Cardiac fibroblast (primary cell): ENCODE measurements around the gene NXNL1.

Experiments
- DNase-seq, 2 donors: peaks; one replicate each; pipeline versions ENCODE4 v3.0.0 to v3.0.0-alpha.2; 2010; ENCODE audit warnings: low read depth in 2 of 2
- H3K4me3 ChIP-seq, 2 donors: replicated peaks in 1 of 2; 1 replicate in 1 of 2; 2 replicates in 1 of 2; pipeline ENCODE4 v1.5.1; 2011; ENCODE audit warnings: low read depth in 2 of 2, low read length in 2 of 2, mild to moderate bottlenecking in 2 of 2, moderate library complexity in 1 of 2
- CTCF ChIP-seq: IDR thresholded peaks from one replicate; pipeline ENCODE4 v1.5.1; 2011; ENCODE audit warnings: low read depth, mild to moderate bottlenecking, low read length, inconsistent platforms

The NXNL1 gene

GRCh38 chr19:17491287-17491686 is 30.6 kb upstream of the NXNL1 start:
- no peak for TF ChIP-seq CTCF
- no peak for DNase-seq
- H3K4me3 ChIP-seq = no peak overlapping the region

GRCh38 chr19:17490411-17490810 is 29.7 kb upstream of the NXNL1 start:
- TF ChIP-seq CTCF = no peak
- DNase-seq = no peak
- H3K4me3 ChIP-seq = no peak overlapping the region

GRCh38 chr19:17489392-17490030 is 28.8 kb upstream of the NXNL1 start:
- H3K4me3 ChIP-seq = no peak overlapping the region
- no peak for DNase-seq
- no peak for TF ChIP-seq CTCF

GRCh38 chr19:17488593-17489391 is 28.1 kb upstream of the NXNL1 start:
- TF ChIP-seq CTCF = no peak
- H3K4me3 ChIP-seq = no peak overlapping the region
- no peak for DNase-seq

- no peak for DNase-seq
- H3K4me3 ChIP-seq = no peak overlapping the region
- TF ChIP-seq CTCF = no peak
Observed at GRCh38 chr19:17487284-17488121, 26.8 kb upstream of the NXNL1 start.

GRCh38 chr19:17486545-17487240 is 26.0 kb upstream of the NXNL1 start:
- H3K4me3 ChIP-seq = no peak overlapping the region
- TF ChIP-seq CTCF = no peak
- no peak for DNase-seq
